HCT116 (cell line): ENCODE results near the gene RCOR3. TPM values are rescaled to one million over a fixed set of nuclear protein-coding genes. Genes with fewer than 3 reads are reported as not detected.

Experiments
- ATAC-seq: fragments of 200-7000 bp; cut with Tn5 transposase; 2 replicates; pipeline ENCODE4 v1.9.1; 2020; ENCODE audit warnings: mild to moderate bottlenecking, moderate library complexity
- BruUV-seq: library from RNA; stranded (reverse); fragments of 400-500 nt; replicated peaks from 2 replicates; lab custom pipeline; 2021; lab: Mats Ljungman, UMichigan
- CTCF ChIA-PET: fragments of 300-600 bp; sonication (Branson Sonifier 250); formaldehyde crosslinking; loops from one replicate; lab custom pipeline; 2021; ENCODE audit warnings: antibody characterized with exemption; lab: Charles Lee
- POLR2A ChIA-PET: fragments of 300-600, 350-600 bp; sonication (Branson Sonifier 250); formaldehyde crosslinking; loops from one replicate; lab custom pipeline; 2021; ENCODE audit warnings: antibody characterized with exemption; lab: Charles Lee
- RAD21 ChIA-PET, 2 experiments: fragments of 300-600 bp; sonication (Branson Sonifier 250); formaldehyde crosslinking; loops; one replicate each; lab custom pipeline; 2023; ENCODE audit warnings: low total read pairs in 2 of 2; ENCODE audit not compliant: uncharacterized antibody in 2 of 2, unreplicated experiment in 2 of 2, low non-redundant PET in 1 of 2; lab: Charles Lee
- DNase-seq: peaks from one replicate; pipeline ENCODE4 v3.0.0-alpha.2; 2010; ENCODE audit warnings: low read depth, low spot score
- H2AFZ ChIP-seq: fragments of 200-600 bp; shearing (Covaris generic), sonication (generic); 2 replicates; pipeline ENCODE4 v1.6.1; 2017; ENCODE audit warnings: low read depth, mixed run types, mixed read lengths, antibody characterized with exemption, low read length; ENCODE audit not compliant: poor library complexity, severe bottlenecking
- H3K27ac ChIP-seq: 2 replicates; pipeline ENCODE4 v1.5.1; 2012; ENCODE audit warnings: low read depth, low read length
- H3K27me3 ChIP-seq: fragments of 200-600 bp; sonication (generic); 2 replicates; pipeline ENCODE4 v1.6.1; 2016; ENCODE audit warnings: mixed run types, low read length, mixed read lengths; ENCODE audit not compliant: insufficient read depth
- H3K36me3 ChIP-seq, 2 experiments: fragments of 200-500 bp in 1 of 2; fragments of 200-600 bp in 1 of 2; sonication (Bioruptor generic) in 1 of 2; sonication (generic) in 1 of 2; 2 replicates each; pipeline versions ENCODE4 v1.5.1 to v1.6.1; 2014 to 2016; ENCODE audit warnings: low read length in 2 of 2, inconsistent platforms in 1 of 2, mixed read lengths in 1 of 2, mixed run types in 1 of 2; ENCODE audit not compliant: insufficient read depth in 2 of 2, control insufficient read depth in 1 of 2
- H3K4me1 ChIP-seq, 2 experiments: fragments of 200-600 bp in 1 of 2; sonication (generic) in 1 of 2; 2 replicates each; pipeline versions ENCODE4 v1.5.1 to v1.6.1; 2012 to 2017; ENCODE audit warnings: low read length in 2 of 2, inconsistent platforms in 1 of 2, mild to moderate bottlenecking in 1 of 2, mixed read lengths in 1 of 2, mixed run types in 1 of 2, moderate library complexity in 1 of 2; ENCODE audit not compliant: insufficient read depth in 2 of 2, control insufficient read depth in 1 of 2
- H3K4me2 ChIP-seq: fragments of 200-600 bp; sonication (generic); 2 replicates; pipeline ENCODE4 v1.6.1; 2017; ENCODE audit warnings: mixed run types, low read length, mixed read lengths
- H3K4me3 ChIP-seq, 2 experiments: fragments of 200-600 bp in 1 of 2; sonication (generic) in 1 of 2; replicated peaks in 1 of 2; 2 replicates each; pipeline ENCODE4 v1.5.1; 2011 to 2016; ENCODE audit warnings: low read length in 2 of 2, control low read depth in 1 of 2, low read depth in 1 of 2, mild to moderate bottlenecking in 1 of 2, mixed read lengths in 1 of 2, mixed run types in 1 of 2
- H3K79me2 ChIP-seq: fragments of 200-600 bp; sonication (generic); 2 replicates; pipeline ENCODE4 v1.6.1; 2017; ENCODE audit warnings: mild to moderate bottlenecking, mixed run types, low read length, moderate library complexity, mixed read lengths; ENCODE audit not compliant: insufficient read depth
- H3K9ac ChIP-seq: fragments of 200-600 bp; sonication (generic); 2 replicates; pipeline ENCODE4 v1.6.1; 2016; ENCODE audit warnings: low read length, mixed read lengths
- H3K9me2 ChIP-seq: fragments of 200-600 bp; sonication (generic), shearing (Covaris generic); 2 replicates; pipeline ENCODE4 v1.6.1; 2017; ENCODE audit warnings: mixed run types, mild to moderate bottlenecking, moderate library complexity; ENCODE audit not compliant: insufficient read depth
- H3K9me3 ChIP-seq, 2 experiments: fragments of 200-500 bp in 1 of 2; fragments of 200-600 bp in 1 of 2; sonication (Bioruptor generic) in 1 of 2; sonication (generic) in 1 of 2; 2 replicates each; pipeline ENCODE4 v1.6.1; 2014 to 2017; ENCODE audit warnings: low read length in 2 of 2, mixed read lengths in 2 of 2, inconsistent platforms in 1 of 2, low read depth in 1 of 2, mild to moderate bottlenecking in 1 of 2, mixed run types in 1 of 2, moderate library complexity in 1 of 2; ENCODE audit not compliant: control insufficient read depth in 1 of 2, insufficient read depth in 1 of 2
- H4K20me1 ChIP-seq: fragments of 200-600 bp; sonication (generic), shearing (Covaris generic); 2 replicates; pipeline ENCODE4 v1.6.1; 2017; ENCODE audit warnings: mixed run types, mild to moderate bottlenecking, moderate library complexity; ENCODE audit not compliant: insufficient read depth
- CEBPB ChIP-seq: IDR thresholded peaks from 2 replicates; pipeline ENCODE4 v1.6.1; 2012; ENCODE audit warnings: low read depth
- CTCF ChIP-seq, 3 experiments: fragments of 200-600 bp in 1 of 3; sonication (generic) in 1 of 3; IDR thresholded peaks in 2 of 3; conservative IDR thresholded peaks in 1 of 3; 2 replicates each; pipeline ENCODE4 v1.5.1; 2012 to 2017; ENCODE audit warnings: low read depth in 2 of 3, low read length in 2 of 3, antibody characterized with exemption in 1 of 3, borderline replicate concordance in 1 of 3, control low read depth in 1 of 3, mild to moderate bottlenecking in 1 of 3, mixed read lengths in 1 of 3, mixed run types in 1 of 3, moderate library complexity in 1 of 3; ENCODE audit not compliant: insufficient read depth in 1 of 3
- ELF1 ChIP-seq: IDR thresholded peaks from 2 replicates; pipeline ENCODE4 v1.6.1; 2012; ENCODE audit warnings: low read depth, borderline replicate concordance
- EZH2 ChIP-seq: fragments of 200-600 bp; sonication (generic); IDR thresholded peaks from 2 replicates; pipeline ENCODE4 v1.6.1; 2017; ENCODE audit warnings: antibody characterized with exemption, mixed run types
- FOSL1 ChIP-seq: IDR thresholded peaks from 2 replicates; pipeline ENCODE4 v1.6.1; 2012; ENCODE audit warnings: low read depth
- JUND ChIP-seq: IDR thresholded peaks from 2 replicates; pipeline ENCODE4 v1.6.1; 2012
- MAX ChIP-seq: IDR thresholded peaks from 2 replicates; pipeline ENCODE4 v1.6.1; 2012
- POLR2AphosphoS5 ChIP-seq: IDR thresholded peaks from 2 replicates; pipeline ENCODE4 v1.6.1; 2011; ENCODE audit warnings: mild to moderate bottlenecking, low read depth, low read length, moderate library complexity
- REST ChIP-seq: IDR thresholded peaks from 2 replicates; pipeline ENCODE4 v1.6.1; 2012; ENCODE audit warnings: low read depth
- SIN3A ChIP-seq: IDR thresholded peaks from 2 replicates; pipeline ENCODE4 v1.6.1; 2012; ENCODE audit warnings: low read depth
- intact Hi-C: fragments of 100-400 bp; cut with micrococcal nuclease; formaldehyde crosslinking; loops from 2 replicates; pipeline ENCODE4 v1.10.0; 2022
- total RNA-seq: library from RNA; stranded (reverse); gene quantifications from one replicate; pipeline ENCODE4 v1.2.1, GENCODE V29; 2021; ENCODE audit not compliant: unreplicated experiment

The RCOR3 gene
- total RNA-seq, 1 experiment from 2014 or later = 25.7 TPM

DNA sequence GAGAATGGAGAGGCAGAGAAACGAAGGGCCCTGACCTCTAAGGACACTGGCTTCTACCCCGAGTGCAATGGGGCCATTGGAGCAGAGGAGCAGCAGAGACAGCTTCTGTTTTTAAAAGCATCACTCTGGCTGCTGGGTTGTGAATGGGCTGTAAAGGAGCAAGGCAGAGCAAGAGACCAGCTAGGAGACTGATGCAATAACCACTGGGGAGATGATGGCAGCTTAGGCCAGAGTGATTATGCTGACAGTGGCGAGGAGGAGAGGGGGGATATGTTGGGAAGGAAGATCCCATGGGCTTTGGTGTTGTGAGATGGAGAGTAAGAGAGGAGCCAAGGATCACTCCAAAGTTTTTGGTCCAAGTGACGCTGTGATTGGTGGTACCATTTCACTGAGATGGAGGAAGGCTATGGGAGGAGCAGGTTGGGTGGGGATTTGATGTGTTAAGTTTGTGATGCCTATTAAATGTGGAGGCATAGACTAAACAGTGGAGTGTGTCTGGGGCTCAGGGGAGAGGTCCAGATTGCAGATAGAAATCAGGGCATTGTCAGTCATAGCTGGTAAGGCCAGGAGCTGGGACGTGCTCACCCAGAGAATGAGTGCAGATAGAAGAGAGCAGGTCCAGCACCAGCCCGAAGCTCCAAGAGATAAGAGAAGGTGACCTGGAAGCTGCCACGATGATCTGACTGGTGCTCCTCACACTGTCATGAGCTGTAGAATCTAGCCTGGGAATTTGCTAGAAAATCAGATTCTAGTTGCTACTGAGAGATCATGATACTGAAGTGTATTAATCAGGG is 78.5 kb downstream of the RCOR3 start:
- Histone ChIP-seq H3K27ac (no peak overlapping the region), H4K20me1 (no peaks in the 10 kb centered on the region), H3K4me3 (no peak overlapping the region), H3K4me1 (peaks cover 0 to 9% of the 10 kb centered on the region in 2 experiments; a peak in 1 of 4 replicates), H3K4me2 (no peak overlapping the region), H2AFZ (no peak overlapping the region), H3K9me3 (no peaks in the 10 kb centered on the region), H3K79me2 (peaks cover 3% of the 10 kb centered on the region; the same call in 1 of the 2 replicates), H3K36me3 (no peaks in the 10 kb centered on the region), H3K9ac (no peak overlapping the region), H3K27me3 (no peaks in the 10 kb centered on the region), H3K9me2 (no peaks in the 10 kb centered on the region)
- intact Hi-C loops = no loop called here
- ATAC-seq = no peak
- no peak for DNase-seq
- ChIA-PET RAD21 (no interaction called here), CTCF (interaction anchor here (1.0 kb wide), 1 partner anchor 14 kb away, joined by 3 read pairs; no protein-coding TSS in a partner anchor), POLR2A (no interaction called here)
- no TSS peak for BruUV-seq
- TF ChIP-seq ELF1 (no peak), POLR2AphosphoS5 (no peak), REST (no peak), CTCF (IDR thresholded peaks at IDR 0.05 in 2 of 3, conservative IDR thresholded peaks at IDR 0.05 in 1 of 3; ENCODE audit: borderline replicate concordance in 1 of 3, insufficient read depth in 1 of 3, low read depth in 2 of 3, low read length in 2 of 3) (no peak), EZH2 (no peak), JUND (no peak), CEBPB (no peak), SIN3A (no peak), MAX (no peak), FOSL1 (no peak)
